ENCODE measurements around the gene TBC1D22A.
A peak's percentile ranks its signal among the peaks of the same experiment; 100 is the strongest.

TBC1D22A gene

DNA sequence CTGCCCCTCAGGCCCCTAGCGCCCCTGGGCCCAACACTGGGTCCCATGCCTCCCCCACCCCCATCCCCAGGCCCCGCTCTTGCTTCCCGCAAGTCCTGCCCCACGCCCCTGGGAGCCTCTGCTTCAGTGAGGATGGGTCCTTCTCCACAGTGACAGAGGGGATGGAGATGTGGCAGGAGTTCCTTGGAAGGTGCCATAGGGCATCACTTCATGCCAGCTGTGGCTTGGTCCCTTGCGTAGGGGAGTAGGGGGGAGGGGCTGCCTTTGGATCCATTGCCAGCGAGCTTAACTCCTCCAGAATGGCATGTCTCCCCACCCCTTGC lies 9.5 kb upstream of the TBC1D22A start:
- DNase-seq (ENCODE audit: low read depth in 2 of 2): no peak

- DNase-seq (ENCODE audit: low read depth in 2 of 2): no peak
Measured at GRCh38 chr22:46753360-46753759, 9.1 kb upstream of the TBC1D22A start.

DNA sequence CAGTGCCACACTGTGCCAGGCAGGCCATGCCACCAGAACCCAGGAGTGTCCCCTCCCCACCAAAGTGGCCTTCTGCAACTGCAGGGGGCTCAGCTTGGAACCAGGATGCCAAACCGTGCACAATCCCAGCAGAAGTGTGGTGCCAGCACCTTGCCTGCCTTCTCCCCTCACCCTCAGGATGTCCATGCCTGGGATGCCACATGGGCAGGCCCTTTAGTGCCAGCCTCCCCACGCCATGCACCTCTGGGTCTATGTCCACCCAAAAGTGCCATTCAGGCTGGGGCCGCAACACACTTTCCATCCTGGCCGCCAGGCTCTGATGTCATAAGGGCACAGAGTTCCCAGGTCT lies 8.7 kb upstream of the TBC1D22A start:
- DNase-seq (ENCODE audit: low read depth in 2 of 2): no peak

DNA sequence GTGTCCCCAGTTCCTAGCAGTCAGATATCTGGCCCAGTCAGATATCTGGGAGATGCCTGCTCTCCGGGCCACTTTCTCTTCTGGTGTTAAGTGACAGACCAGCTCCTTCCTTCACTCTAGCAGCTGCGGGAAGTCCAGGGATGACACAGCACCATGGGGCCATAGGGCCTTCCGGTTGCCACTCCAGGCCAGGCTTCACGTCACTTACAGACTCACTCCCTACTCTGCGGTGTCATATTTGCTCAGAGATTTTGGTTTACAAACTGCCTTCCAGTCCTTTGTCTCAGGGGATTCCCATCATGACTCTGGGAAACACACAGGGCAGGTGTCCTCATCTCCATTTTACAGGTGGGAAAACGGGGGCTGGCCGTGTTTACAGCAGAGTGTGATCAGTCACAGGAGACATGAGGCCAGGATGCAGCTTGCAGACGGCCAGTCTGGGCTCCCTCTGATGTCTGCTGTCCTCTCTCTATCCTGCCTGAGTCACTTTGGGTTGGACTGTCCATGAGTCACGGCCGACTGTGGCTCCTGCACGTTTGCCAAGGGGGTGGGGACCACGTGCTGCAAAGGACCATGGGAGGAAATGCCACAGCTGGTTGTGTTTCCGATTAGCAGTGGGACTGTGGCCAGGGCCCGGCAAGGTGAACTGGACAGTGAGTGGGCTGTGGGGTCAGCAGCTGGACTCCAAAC lies 8.2 kb upstream of the TBC1D22A start:
- DNase-seq (ENCODE audit: low read depth in 2 of 2): no peak

DNA sequence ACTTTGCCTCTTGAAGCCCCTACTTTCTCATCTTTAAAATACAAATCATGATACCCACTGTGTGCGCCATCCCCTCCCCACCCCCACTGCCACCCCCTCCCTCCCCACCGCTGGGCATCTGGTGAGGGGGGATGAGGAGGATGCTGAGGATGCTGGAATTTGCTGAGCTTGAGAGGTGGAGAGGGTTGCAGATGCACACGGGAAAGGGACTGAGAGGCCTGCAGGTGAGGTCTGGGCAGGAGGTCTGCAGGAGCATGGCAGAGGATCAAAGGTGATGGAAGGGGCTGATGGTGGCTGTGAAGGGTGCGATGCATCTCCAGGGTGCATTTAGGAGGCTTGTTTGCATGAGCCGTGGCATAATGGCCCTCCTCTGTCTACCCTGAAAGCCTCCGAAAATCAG lies 7.6 kb upstream of the TBC1D22A start:
- no peak for DNase-seq (ENCODE audit: low read depth in 2 of 2)

DNA sequence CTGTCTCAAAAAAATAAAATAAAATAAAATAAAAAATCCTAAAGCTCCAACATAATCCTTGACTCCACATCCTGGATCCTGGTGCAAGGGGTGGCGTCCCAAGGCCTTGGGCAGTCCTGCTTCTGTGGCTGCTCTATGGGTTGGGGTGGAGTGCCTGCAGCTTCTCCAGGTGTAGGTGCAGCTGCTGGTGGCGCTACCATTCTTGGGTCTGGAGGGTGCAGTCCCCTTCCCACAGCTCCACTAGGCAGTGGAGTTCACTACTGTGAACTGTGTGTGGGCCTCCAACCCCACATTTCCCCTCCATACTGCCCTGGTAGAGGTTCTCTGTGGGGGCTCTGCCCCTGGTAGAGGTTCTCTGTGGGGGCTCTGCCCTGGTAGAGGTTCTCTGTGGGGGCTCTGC lies 6.9 kb upstream of the TBC1D22A start:
- no peak for DNase-seq (ENCODE audit: low read depth in 2 of 2)

GRCh38 chr22:46756097-46756496 lies 6.4 kb upstream of the TBC1D22A start:
- DNase-seq (ENCODE audit: low read depth in 2 of 2): no peak

GRCh38 chr22:46757104-46757503 lies 5.3 kb upstream of the TBC1D22A start:
- no peak for DNase-seq (ENCODE audit: low read depth in 2 of 2)

- no peak for DNase-seq (ENCODE audit: low read depth in 2 of 2)
Measured at GRCh38 chr22:46758121-46758520, 4.3 kb upstream of the TBC1D22A start.

DNA sequence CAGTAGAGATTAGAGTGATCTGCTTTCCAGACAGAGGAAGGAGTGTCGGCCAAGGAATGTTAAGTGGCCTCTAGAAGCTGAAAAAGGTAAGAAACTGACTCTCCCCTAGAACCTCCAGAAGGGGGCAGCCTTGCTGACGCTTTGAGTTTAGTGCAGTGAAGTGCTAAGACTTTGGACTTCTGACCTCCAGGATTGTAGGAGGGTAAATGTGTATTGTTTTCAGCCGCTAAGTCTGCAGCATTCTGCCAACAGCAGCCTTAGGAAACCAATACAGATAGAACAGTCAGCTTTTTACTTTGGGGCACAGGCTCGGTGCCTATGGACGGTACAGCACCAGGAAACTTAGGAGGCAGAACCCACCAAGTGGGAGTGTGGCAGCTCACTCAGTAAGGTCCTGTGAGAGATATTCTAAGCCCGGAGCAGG lies 3.6 kb upstream of the TBC1D22A start:
- peak in 1 of 2 donors; percentile 37 for DNase-seq (ENCODE audit: low read depth in 2 of 2)

- DNase-seq (ENCODE audit: low read depth in 2 of 2): no peak
Measured at GRCh38 chr22:46761017-46761416, 1.4 kb upstream of the TBC1D22A start.

GRCh38 chr22:46761539-46762237 lies 762 bp upstream of the TBC1D22A start:
- DNase-seq (ENCODE audit: low read depth in 2 of 2): no peak

GRCh38 chr22:46763051-46763705 lies 728 bp downstream of the TBC1D22A start:
- DNase-seq (ENCODE audit: low read depth in 2 of 2): no peak

DNA sequence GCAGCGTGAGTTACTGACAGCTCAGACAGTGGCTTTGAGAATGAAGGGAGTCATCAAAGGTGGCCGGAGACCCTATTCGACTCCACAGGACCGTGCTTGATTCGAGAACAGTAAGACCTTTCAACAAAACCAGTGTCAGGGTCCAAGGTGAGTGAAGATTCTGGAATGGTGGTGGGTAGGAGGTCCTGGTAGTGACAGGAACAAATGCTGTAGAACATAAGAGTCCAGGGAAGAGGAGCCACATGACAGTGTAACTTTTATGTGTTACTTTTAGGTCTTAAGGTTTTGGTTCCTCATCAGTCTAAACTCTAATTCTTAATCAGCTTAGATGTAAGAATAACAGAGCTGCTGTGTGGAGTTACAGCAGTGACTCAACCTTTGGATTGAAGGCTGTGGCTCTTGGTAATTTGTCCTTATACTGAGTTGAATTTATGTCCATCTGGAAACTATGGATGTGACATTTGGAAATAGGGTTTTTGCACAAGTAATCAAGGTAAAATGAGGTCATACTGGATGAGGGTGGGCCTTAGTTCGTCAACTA lies 1.8 kb downstream of the TBC1D22A start:
- DNase-seq (ENCODE audit: low read depth in 2 of 2): no peak

DNA sequence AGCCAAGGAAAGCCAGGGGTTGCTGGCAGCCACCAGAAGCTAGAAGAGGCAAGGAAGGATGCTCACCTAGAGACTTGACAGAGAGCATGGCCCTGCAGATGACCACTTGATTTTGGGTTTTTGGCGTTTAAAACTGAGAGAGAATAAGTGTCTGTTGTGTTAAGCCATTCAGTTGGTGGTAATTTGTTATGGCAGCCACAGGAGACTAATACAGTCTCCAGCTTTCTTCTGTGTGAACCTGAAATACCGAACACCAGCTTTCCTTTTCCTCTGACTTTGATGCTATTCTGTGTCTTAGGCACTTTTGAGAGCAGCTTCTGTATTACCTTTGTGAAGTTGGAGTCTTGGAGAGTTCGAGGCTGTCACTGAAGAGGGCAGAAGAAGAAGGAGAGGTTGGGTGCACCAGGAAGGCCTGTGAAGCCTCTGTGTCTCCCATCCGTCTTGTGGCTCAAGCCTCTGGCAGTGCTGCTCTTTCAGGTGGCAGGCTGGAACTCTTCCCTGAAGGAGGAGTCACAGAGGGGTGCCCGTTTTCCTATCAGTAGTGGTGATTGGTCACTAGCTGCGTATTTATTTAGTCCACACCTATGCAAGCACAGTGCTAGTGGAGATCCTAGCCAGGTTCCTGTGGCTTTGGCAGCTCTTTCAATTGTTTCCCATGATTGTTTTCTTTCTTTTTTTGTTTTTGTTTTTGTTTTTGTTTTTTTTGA lies 2.5 kb downstream of the TBC1D22A start:
- no peak for DNase-seq (ENCODE audit: low read depth in 2 of 2)

DNA sequence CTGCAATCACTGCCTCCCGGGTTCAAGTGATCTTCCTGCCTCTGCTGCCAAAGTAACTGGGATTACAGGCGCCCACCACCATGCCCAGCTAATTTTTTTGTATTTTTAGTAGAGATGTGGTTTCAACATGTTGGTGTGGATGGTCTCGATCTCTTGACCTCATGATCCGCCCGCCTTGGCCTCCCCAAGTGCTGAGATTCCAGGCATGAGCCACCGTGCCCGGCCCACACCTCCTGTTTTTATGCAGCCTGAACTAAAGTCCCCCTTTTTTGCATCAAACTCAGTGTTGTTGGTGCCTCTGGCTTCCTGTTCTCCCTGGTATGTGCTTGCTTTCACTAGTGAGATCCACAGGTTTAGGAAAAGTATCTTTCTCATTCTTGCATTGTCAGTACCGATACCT lies 4.2 kb downstream of the TBC1D22A start:
- DNase-seq (ENCODE audit: low read depth in 2 of 2): no peak

- no peak for DNase-seq (ENCODE audit: low read depth in 2 of 2)
Measured at GRCh38 chr22:46767249-46767985, 5.0 kb downstream of the TBC1D22A start.

GRCh38 chr22:46769191-46769675 lies 6.8 kb downstream of the TBC1D22A start:
- no peak for DNase-seq (ENCODE audit: low read depth in 2 of 2)

- no peak for DNase-seq (ENCODE audit: low read depth in 2 of 2)
Measured at GRCh38 chr22:46769706-46770105, 7.3 kb downstream of the TBC1D22A start.

DNA sequence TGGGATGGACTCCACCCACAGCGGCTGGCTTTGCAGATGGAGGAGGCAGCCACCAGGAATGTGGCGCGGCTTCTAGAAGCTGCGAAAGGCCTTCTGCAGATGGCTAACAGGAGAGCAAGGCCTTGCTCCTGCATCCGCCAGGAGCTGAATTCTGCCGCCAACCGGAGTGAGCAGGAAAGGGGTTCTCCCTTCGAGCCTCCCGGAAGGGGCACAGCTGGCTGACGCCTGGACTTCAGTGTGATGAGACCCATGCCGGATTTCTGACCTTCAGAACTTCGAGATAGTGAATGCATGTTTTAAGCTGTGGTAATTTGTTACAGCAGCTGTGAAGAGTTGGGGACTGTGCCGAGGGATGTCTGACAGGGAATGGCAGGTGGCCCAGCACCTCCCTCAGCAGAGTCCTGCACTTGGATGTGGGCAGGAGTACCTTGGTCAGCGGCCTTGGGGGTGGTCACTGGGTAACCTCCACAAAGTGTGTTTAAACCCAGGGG lies 7.7 kb downstream of the TBC1D22A start:
- DNase-seq (ENCODE audit: low read depth in 2 of 2): no peak

GRCh38 chr22:46770726-46771125 lies 8.3 kb downstream of the TBC1D22A start:
- no peak for DNase-seq (ENCODE audit: low read depth in 2 of 2)

Measured in activated CD4-positive, alpha-beta T cell treated with anti-CD3 and anti-CD28 coated beads for 24 hours (primary cell).